ENCODE results near the gene ACTR3.
"Not testable (repeated sequence)": the region's sequence is repeated elsewhere in the genome, so short reads cannot be mapped to it uniquely, and the experiment has no call there.

ACTR3 gene

GRCh38 chr2:113889471-113890252 lies at the start of gene ACTR3:
ACTR3 (plus strand) TSS chr2:113890089; CDS start chr2:113890280, 191 bp downstream.
- peak; percentile 100 for DNase-seq (ENCODE audit: low spot score in 2 of 2)
- H3K27me3 Mint-ChIP-seq = no peaks in the 10 kb centered on the region
- H3K9me3 Mint-ChIP-seq = no peaks in the 10 kb centered on the region
- peak within 1 kb of the TSS; percentile 99 for H3K4me3 Mint-ChIP-seq
- peak within 1 kb of the TSS; percentile 98 for H3K27ac Mint-ChIP-seq
- peak; percentile 79 for ATAC-seq (ENCODE audit: low read depth)
- peaks cover 50% of the 10 kb centered on the region for H3K4me1 Mint-ChIP-seq
- peaks cover 5% of the 10 kb centered on the region for H3K36me3 Mint-ChIP-seq

DNA sequence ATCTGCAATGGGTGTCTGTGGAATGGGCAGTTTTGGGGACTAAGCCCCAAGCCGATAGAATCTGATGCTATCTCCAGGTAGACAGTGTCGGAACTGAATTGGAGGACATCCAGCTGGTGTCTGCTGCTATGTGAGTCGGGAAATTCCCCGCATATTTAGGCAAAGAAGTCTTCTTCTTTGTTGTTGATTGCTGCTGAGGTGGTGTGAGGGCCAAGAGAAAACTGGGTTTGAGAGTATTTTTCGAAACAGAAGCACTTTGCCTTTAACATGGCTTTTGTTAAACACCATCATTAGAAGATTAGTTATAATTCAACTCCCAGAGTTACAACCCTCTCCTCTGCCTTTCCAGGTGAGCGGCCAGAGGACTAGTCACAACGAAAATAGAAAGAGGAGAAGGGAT lies 49.4 kb upstream of the ACTR3 start:
- Mint-ChIP-seq H3K27me3 (no peaks in the 10 kb centered on the region), H3K27ac (no peak overlapping the region), H3K4me3 (no peak overlapping the region), H3K9me3 (no peaks in the 10 kb centered on the region), H3K36me3 (peaks cover 25% of the 10 kb centered on the region), H3K4me1 (no peaks in the 10 kb centered on the region)
- ATAC-seq (ENCODE audit: low read depth) (no peak), DNase-seq (ENCODE audit: low spot score in 2 of 2) (no peak)

DNA sequence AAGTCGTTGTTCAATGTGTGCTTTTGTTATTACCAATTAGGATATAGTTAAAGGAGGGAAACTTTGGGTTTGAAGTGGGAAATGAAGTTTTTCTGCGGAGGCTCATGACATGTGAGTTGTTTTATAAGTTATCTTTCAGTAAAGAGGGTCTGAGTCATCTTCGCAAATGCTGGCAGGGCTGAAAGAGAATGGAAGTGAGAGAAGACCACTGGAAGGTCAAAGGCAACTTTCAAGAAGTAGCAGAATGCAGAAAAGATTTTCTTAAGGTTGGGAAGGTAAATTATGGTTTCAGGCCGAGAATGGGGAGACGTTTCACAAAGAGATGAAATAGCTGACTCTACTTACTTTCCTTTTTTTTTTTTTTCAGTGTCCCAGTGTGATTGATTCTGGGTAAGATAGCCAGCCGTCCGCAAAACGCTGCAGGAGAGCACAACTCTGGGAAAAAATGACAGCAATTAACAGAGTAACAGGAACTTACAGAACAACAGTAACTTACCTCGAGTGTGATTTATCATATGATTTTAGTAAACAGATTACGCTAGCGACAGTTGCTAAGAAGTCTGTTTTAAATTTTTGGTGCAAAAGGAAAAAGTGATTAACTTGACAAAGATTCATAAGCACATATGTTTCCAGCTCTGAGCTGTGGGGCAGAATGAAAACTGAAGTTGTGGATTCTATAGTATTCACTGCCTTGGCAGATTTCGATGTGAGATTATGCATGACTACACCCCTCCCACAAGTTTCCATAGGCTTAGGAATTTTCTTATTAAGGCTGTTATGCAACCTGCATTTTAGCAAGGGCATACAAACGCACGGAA lies 46.8 kb upstream of the ACTR3 start:
- H3K9me3 Mint-ChIP-seq = peaks cover 3% of the 10 kb centered on the region
- peak overlapping the region; percentile 59 for H3K27ac Mint-ChIP-seq
- peaks cover 33% of the 10 kb centered on the region for H3K36me3 Mint-ChIP-seq
- H3K27me3 Mint-ChIP-seq = no peaks in the 10 kb centered on the region
- H3K4me1 Mint-ChIP-seq = no peaks in the 10 kb centered on the region
- DNase-seq (ENCODE audit: low spot score in 2 of 2) = no peak
- ATAC-seq (ENCODE audit: low read depth) = no peak
- no peak overlapping the region for H3K4me3 Mint-ChIP-seq

DNA sequence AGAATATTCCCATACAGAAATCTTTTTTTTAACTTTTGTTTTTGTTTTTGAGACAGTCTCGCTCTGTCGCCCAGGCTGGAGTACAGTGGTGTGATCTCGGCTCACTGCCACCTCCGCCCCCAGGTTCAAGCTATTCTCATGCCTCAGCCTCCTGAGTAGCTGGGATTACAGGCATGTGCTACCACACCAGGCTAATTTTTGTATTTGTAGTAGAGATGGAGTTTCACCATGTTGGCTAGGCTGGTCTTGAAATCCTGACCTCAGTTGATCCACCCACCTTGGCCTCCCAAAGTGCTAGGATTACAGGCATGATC lies 46.2 kb upstream of the ACTR3 start:
- H3K36me3 Mint-ChIP-seq = peaks cover 33% of the 10 kb centered on the region
- H3K4me1 Mint-ChIP-seq; H3K27me3 Mint-ChIP-seq; H3K4me3 Mint-ChIP-seq; ATAC-seq (ENCODE audit: low read depth); DNase-seq (ENCODE audit: low spot score in 2 of 2); H3K9me3 Mint-ChIP-seq; H3K27ac Mint-ChIP-seq: not testable (repeated sequence)

DNA sequence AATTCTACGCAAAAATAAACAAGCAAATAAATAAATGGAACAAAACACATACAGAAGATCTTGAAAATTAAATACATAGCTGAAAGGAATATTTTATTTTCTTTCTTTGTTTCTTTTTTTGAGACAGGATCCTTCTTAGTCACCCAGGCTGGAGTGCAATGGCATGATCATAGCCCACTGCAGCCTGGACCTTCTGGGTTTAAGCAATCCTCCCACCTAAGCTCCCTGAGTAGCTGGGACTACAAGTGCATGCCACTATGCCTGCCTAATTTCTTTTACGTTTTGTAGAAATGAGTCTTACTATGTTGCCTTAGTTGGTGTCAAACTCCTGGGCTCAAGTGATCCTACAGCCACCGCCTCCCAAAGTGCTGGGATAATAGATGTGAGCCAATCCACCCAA lies 44.6 kb upstream of the ACTR3 start:
- no peak for DNase-seq (ENCODE audit: low spot score in 2 of 2)
- Mint-ChIP-seq H3K9me3 (peaks cover 3% of the 10 kb centered on the region), H3K4me3 (no peak overlapping the region), H3K36me3 (peaks cover 29% of the 10 kb centered on the region), H3K27me3 (no peaks in the 10 kb centered on the region), H3K4me1 (no peaks in the 10 kb centered on the region), H3K27ac (no peak overlapping the region)
- no peak for ATAC-seq (ENCODE audit: low read depth)

DNA sequence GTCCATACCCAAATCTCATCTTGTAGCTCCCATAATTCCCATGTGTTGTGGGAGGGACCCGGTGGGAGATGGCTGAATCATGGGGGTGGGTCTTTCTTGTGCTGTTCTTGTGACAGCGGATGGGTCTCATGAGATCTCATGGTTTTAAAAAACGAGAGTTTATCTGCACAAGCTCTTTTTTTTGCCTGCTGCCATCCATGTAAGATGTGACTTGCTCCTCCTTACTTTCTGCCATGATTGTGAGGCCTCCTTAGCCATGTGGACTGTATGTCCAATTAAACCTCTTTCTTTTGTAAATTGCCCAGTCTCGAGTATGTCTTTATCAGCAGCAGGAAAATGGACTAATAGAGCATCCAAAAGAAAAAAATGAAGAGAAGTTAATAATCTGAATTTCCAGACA lies 44.1 kb upstream of the ACTR3 start:
- H3K27me3 Mint-ChIP-seq; H3K9me3 Mint-ChIP-seq; H3K27ac Mint-ChIP-seq; H3K4me1 Mint-ChIP-seq; DNase-seq (ENCODE audit: low spot score in 2 of 2); ATAC-seq (ENCODE audit: low read depth); H3K4me3 Mint-ChIP-seq: not testable (repeated sequence)
- H3K36me3 Mint-ChIP-seq = peaks cover 26% of the 10 kb centered on the region

- Mint-ChIP-seq H3K36me3 (peaks cover 27% of the 10 kb centered on the region), H3K27ac (no peak overlapping the region), H3K9me3 (peaks cover 3% of the 10 kb centered on the region), H3K4me3 (no peak overlapping the region), H3K4me1 (peaks cover 6% of the 10 kb centered on the region), H3K27me3 (no peaks in the 10 kb centered on the region)
- DNase-seq (ENCODE audit: low spot score in 2 of 2) (no peak), ATAC-seq (ENCODE audit: low read depth) (no peak)
These were observed 43.5 kb upstream of the ACTR3 start for GRCh38 chr2:113846429-113846828.

- no peak for DNase-seq (ENCODE audit: low spot score in 2 of 2)
- Mint-ChIP-seq H3K27ac (no peak overlapping the region), H3K9me3 (peaks cover 3% of the 10 kb centered on the region), H3K36me3 (peaks cover 27% of the 10 kb centered on the region), H3K4me3 (no peak overlapping the region), H3K27me3 (no peaks in the 10 kb centered on the region), H3K4me1 (peaks cover 6% of the 10 kb centered on the region)
- no peak for ATAC-seq (ENCODE audit: low read depth)
These were observed 42.7 kb upstream of the ACTR3 start for GRCh38 chr2:113847144-113847543.

GRCh38 chr2:113848758-113849415 lies 41.0 kb upstream of the ACTR3 start:
- no peak overlapping the region for H3K4me3 Mint-ChIP-seq
- H3K36me3 Mint-ChIP-seq = peaks cover 20% of the 10 kb centered on the region
- H3K4me1 Mint-ChIP-seq = peaks cover 12% of the 10 kb centered on the region
- DNase-seq (ENCODE audit: low spot score in 2 of 2) (no peak), ATAC-seq (ENCODE audit: low read depth) (no peak)
- peaks cover 3% of the 10 kb centered on the region for H3K9me3 Mint-ChIP-seq
- no peak overlapping the region for H3K27ac Mint-ChIP-seq
- no peaks in the 10 kb centered on the region for H3K27me3 Mint-ChIP-seq

DNA sequence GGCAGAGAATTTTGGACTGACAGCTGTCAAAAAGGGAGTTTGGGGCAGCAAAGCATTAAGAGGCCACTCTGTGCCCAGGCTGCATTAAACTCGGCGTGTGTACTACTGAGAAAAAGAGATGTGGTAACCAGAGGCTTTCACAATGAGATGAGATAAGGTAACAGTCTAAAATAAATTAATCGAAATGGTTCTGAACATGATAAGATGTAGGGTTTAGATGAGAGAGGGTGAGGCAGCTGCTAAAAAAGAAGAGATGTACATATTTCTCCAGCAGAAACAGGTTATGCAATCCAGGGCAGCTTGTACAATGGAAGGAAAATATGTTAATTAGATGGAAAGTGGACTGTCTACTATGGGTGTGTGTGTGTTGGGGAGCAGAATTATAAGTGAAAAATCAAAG lies 39.2 kb upstream of the ACTR3 start:
- DNase-seq (ENCODE audit: low spot score in 2 of 2) (no peak), ATAC-seq (ENCODE audit: low read depth) (no peak)
- Mint-ChIP-seq H3K27ac (no peak overlapping the region), H3K4me1 (peaks cover 21% of the 10 kb centered on the region), H3K9me3 (peaks cover 3% of the 10 kb centered on the region), H3K36me3 (peaks cover 13% of the 10 kb centered on the region), H3K4me3 (no peak overlapping the region), H3K27me3 (no peaks in the 10 kb centered on the region)

DNA sequence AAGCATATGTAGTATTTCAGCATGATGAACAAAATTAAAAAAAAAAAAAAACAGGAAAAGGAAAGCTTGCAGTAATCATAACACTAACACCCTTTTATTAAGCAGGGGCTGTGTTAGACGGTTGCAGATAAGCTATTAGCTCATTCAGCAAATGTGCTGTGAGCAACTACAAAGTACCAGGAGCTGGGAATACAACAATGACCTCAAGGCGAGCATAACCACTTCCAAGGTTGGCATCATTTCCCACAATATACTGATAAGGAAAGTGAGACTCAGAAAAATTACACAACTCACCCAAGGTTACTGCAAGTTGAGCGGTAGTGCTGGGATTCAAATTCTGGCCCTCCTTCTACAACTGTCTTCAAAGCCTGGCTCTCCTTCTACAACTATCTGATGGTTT lies 38.2 kb upstream of the ACTR3 start:
- Mint-ChIP-seq H3K9me3 (no peaks in the 10 kb centered on the region), H3K27me3 (no peaks in the 10 kb centered on the region), H3K27ac (no peak overlapping the region), H3K4me1 (peaks cover 22% of the 10 kb centered on the region), H3K36me3 (peaks cover 4% of the 10 kb centered on the region), H3K4me3 (no peak overlapping the region)
- ATAC-seq (ENCODE audit: low read depth) (no peak), DNase-seq (ENCODE audit: low spot score in 2 of 2) (no peak)

DNA sequence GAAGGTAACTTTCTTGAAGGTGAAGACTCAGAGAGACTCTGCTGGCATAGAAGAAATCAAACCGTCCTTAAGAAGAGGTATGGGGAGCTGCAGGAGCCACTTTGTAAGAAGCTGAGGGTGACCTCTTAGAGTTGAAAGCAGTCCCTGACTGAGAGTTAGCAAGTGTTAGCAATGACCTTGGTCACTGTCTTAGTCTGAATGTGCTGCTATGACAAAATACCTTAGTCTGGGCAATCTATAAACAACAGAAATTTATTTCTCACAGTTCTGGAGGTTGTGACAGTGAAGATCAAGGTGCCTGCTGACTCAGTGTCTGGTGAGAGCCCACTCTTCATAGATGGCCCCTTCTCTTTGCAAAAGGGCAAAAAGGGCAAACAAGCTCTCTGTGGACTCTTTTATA lies 35.7 kb upstream of the ACTR3 start:
- no peaks in the 10 kb centered on the region for H3K27me3 Mint-ChIP-seq
- ATAC-seq (ENCODE audit: low read depth) (no peak), DNase-seq (ENCODE audit: low spot score in 2 of 2) (no peak)
- peaks cover 2% of the 10 kb centered on the region for H3K9me3 Mint-ChIP-seq
- peak overlapping the region; percentile 14 for H3K27ac Mint-ChIP-seq
- no peak overlapping the region for H3K4me3 Mint-ChIP-seq
- H3K36me3 Mint-ChIP-seq = peaks cover 9% of the 10 kb centered on the region
- peaks cover 36% of the 10 kb centered on the region for H3K4me1 Mint-ChIP-seq

DNA sequence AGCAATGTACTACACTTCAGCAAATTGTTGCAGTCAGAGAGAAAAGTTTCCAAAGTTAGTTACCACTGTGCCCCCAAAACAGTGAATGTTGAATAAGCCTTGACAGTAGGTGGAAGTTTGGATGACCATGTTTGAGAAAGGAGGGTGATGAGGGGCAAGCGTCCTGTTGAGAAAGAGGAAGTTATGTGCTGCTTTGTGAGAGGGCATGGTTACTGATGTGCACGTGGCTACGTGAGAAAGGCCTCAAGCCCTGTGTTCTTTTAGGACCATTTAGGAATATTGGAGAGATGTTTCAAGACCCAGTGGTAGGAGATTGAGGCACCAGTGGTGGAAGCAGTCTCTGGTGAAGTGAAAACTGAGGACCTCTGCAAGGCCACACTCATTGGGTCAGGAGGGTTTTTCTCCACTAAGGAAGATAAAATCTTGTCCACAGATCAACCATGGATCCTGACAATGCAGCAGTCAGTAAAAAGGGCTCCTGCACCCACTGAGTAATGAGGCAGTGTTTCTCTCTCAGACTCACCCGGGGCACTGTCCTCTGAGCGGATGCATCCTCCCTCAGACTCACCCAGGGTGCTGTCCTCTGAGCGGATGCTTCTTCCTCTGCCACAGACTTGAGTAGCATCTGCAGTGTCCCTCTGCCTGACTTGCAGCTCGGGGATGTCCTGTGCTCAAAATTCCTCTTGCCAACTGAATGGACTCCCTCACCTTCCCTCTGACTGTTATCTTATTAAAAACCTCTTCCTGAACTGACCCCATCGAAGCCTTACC lies 34.7 kb upstream of the ACTR3 start:
- H3K27ac Mint-ChIP-seq = peak overlapping the region; percentile 14
- no peak overlapping the region for H3K4me3 Mint-ChIP-seq
- peak; percentile 49 for ATAC-seq (ENCODE audit: low read depth)

DNA sequence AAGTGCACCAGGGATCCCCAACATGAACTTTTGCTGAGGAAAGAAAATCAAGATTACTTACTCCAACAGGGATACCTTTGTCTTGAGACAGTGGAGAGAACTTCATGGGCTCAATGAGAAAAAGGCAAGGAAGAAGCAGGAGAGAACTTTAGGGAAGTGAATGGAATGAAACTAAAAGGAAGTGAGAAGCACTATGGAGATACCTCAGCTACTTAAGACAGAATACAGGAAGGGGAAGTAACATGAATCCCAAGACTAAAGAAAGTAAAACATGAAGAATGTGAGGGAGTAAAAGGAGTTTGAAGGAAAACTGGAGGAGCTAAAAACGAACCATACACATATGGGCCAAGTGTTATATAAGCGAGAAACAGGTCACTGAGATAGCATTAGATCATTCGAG lies 32.4 kb upstream of the ACTR3 start:
- peaks cover 46% of the 10 kb centered on the region for H3K4me1 Mint-ChIP-seq
- H3K27me3 Mint-ChIP-seq = no peaks in the 10 kb centered on the region
- H3K27ac Mint-ChIP-seq = peak overlapping the region; percentile 80
- H3K9me3 Mint-ChIP-seq = peaks cover 2% of the 10 kb centered on the region
- DNase-seq (ENCODE audit: low spot score in 2 of 2) = no peak
- peaks cover 5% of the 10 kb centered on the region for H3K36me3 Mint-ChIP-seq
- peak overlapping the region; percentile 37 for H3K4me3 Mint-ChIP-seq
- no peak for ATAC-seq (ENCODE audit: low read depth)

More for the DNA sequence above, 34.7 kb upstream of the ACTR3 start:
- DNase-seq (ENCODE audit: low spot score in 2 of 2) = no peak
- H3K36me3 Mint-ChIP-seq = peaks cover 9% of the 10 kb centered on the region
- no peaks in the 10 kb centered on the region for H3K27me3 Mint-ChIP-seq
- H3K9me3 Mint-ChIP-seq = peaks cover 2% of the 10 kb centered on the region
- H3K4me1 Mint-ChIP-seq = peaks cover 39% of the 10 kb centered on the region
